Neural progenitor cell (in vitro differentiated cells): ENCODE measurements around the gene ITGAD. TPM values are rescaled to one million over a fixed set of nuclear protein-coding genes. Genes with fewer than 3 reads are reported as not detected.

Experiments
- DNase-seq: peaks from one replicate; pipeline ENCODE4 v3.0.0-alpha.2; 2016; ENCODE audit warnings: low spot score
- H2AFZ ChIP-seq: fragments of 200-600 bp; sonication (generic); replicated peaks from 2 replicates; pipeline ENCODE4 v1.6.1; 2016; ENCODE audit warnings: antibody characterized with exemption
- H3F3A ChIP-seq: fragments of 200-600 bp; sonication (generic); 2 replicates; pipeline ENCODE4 v1.6.1; 2016; ENCODE audit warnings: antibody characterized with exemption, low read depth
- H3K27ac ChIP-seq: fragments of 200-600 bp; sonication (generic); 2 replicates; pipeline ENCODE4 v1.5.1; 2016; ENCODE audit warnings: mild to moderate bottlenecking
- H3K27me3 ChIP-seq: fragments of 200-600 bp; sonication (generic); 2 replicates; pipeline ENCODE4 v1.6.1; 2016; ENCODE audit warnings: mild to moderate bottlenecking, moderate library complexity
- H3K36me3 ChIP-seq: fragments of 200-600 bp; sonication (generic); 2 replicates; pipeline ENCODE4 v1.5.1; 2016
- H3K4me1 ChIP-seq: fragments of 200-600 bp; sonication (generic); 2 replicates; pipeline ENCODE4 v1.6.1; 2016; ENCODE audit warnings: mixed run types
- H3K4me2 ChIP-seq: fragments of 200-600 bp; sonication (generic); 2 replicates; pipeline ENCODE4 v1.6.1; 2016
- H3K4me3 ChIP-seq: fragments of 200-600 bp; sonication (generic); 2 replicates; pipeline ENCODE4 v1.5.1; 2016
- H3K79me2 ChIP-seq: fragments of 200-600 bp; sonication (generic); 2 replicates; pipeline ENCODE4 v1.6.1; 2016; ENCODE audit warnings: low read depth
- H3K9ac ChIP-seq: fragments of 200-600 bp; sonication (generic); 2 replicates; pipeline ENCODE4 v1.6.1; 2016
- H3K9me3 ChIP-seq: fragments of 200-600 bp; sonication (generic); 2 replicates; pipeline ENCODE4 v1.5.1; 2016; ENCODE audit warnings: low read depth
- H4K20me1 ChIP-seq: fragments of 200-600 bp; sonication (generic); 2 replicates; pipeline ENCODE4 v1.6.1; 2016; ENCODE audit warnings: low read depth
- H3K27ac Mint-ChIP-seq: 3 replicates; pipeline ENCODE4 v1.8.0; 2021; ENCODE audit warnings: mixed read lengths
- H3K27me3 Mint-ChIP-seq: 2 replicates; pipeline ENCODE4 v1.8.0; 2022; ENCODE audit warnings: low read depth, mild to moderate bottlenecking, inconsistent platforms, moderate library complexity, mixed read lengths; ENCODE audit not compliant: insufficient read depth
- H3K36me3 Mint-ChIP-seq: 3 replicates; pipeline ENCODE4 v1.8.0; 2021; ENCODE audit warnings: mixed read lengths
- H3K4me1 Mint-ChIP-seq: 3 replicates; pipeline ENCODE4 v1.8.0; 2021; ENCODE audit warnings: mixed read lengths
- H3K4me3 Mint-ChIP-seq: 3 replicates; pipeline ENCODE4 v1.8.0; 2021; ENCODE audit warnings: mild to moderate bottlenecking, moderate library complexity, mixed read lengths
- H3K9me3 Mint-ChIP-seq: 3 replicates; pipeline ENCODE4 v1.8.0; 2020; ENCODE audit warnings: mixed read lengths
- CTCF ChIP-seq: fragments of 200-600 bp; sonication (generic); IDR thresholded peaks from 2 replicates; pipeline ENCODE4 v1.5.1; 2017; ENCODE audit warnings: antibody characterized with exemption, mild to moderate bottlenecking
- EZH2 ChIP-seq: fragments of 200-600 bp; sonication (generic); IDR thresholded peaks from 2 replicates; pipeline ENCODE4 v1.6.1; 2017; ENCODE audit warnings: antibody characterized with exemption, mild to moderate bottlenecking, moderate library complexity
- EZH2phosphoT487 ChIP-seq: fragments of 200-600 bp; sonication (generic); IDR thresholded peaks from 2 replicates; pipeline ENCODE4 v1.6.1; 2017; ENCODE audit warnings: antibody characterized with exemption
- total RNA-seq: library from RNA; depleted of rRNA; stranded (reverse); fragments of >200 nt; gene quantifications from 2 replicates; pipeline ENCODE4 v1.2.3, GENCODE V29; 2015; ENCODE audit warnings: low replicate concordance

Gene ITGAD
- total RNA-seq, 1 donor from 2014 or later: not detected

GRCh38 chr16:31421587-31421986 is 28.5 kb downstream of the ITGAD start:
- no peaks in the 10 kb centered on the region for H3K36me3 Mint-ChIP-seq

GRCh38 chr16:31423241-31423640 is 30.1 kb downstream of the ITGAD start:
- Mint-ChIP-seq H3K36me3 (no peaks in the 10 kb centered on the region), H3K27ac (no peak overlapping the region), H3K27me3 (peaks cover 3% of the 10 kb centered on the region), H3K4me1 (no peaks in the 10 kb centered on the region), H3K4me3 (no peak overlapping the region), H3K9me3 (peaks cover 6% of the 10 kb centered on the region)
- no peaks in the 10 kb centered on the region for H4K20me1 ChIP-seq
- no peak overlapping the region for H3K4me3 ChIP-seq
- no peak overlapping the region for H3K4me2 ChIP-seq
- no peaks in the 10 kb centered on the region for H3K36me3 ChIP-seq
- H3K27me3 ChIP-seq: peaks cover 7% of the 10 kb centered on the region
- H3K79me2 ChIP-seq: no peaks in the 10 kb centered on the region
- H2AFZ ChIP-seq: no peak overlapping the region
- no peak for DNase-seq
- no peaks in the 10 kb centered on the region for H3F3A ChIP-seq
- TF ChIP-seq EZH2phosphoT487 (no peak), CTCF (no peak), EZH2 (no peak)
- no peak overlapping the region for H3K9ac ChIP-seq
- H3K4me1 ChIP-seq: no peaks in the 10 kb centered on the region
- H3K27ac ChIP-seq: no peak overlapping the region
- H3K9me3 ChIP-seq: no peaks in the 10 kb centered on the region

More at GRCh38 chr16:31421587-31421986, 28.5 kb downstream of the ITGAD start:
- Histone ChIP-seq H4K20me1 (no peaks in the 10 kb centered on the region), H3K4me2 (no peak overlapping the region), H3K9me3 (no peaks in the 10 kb centered on the region), H3K79me2 (no peaks in the 10 kb centered on the region), H2AFZ (no peak overlapping the region), H3K27me3 (no peaks in the 10 kb centered on the region), H3K4me3 (no peak overlapping the region), H3K4me1 (no peaks in the 10 kb centered on the region), H3K9ac (no peak overlapping the region), H3K27ac (no peak overlapping the region), H3F3A (no peaks in the 10 kb centered on the region), H3K36me3 (no peaks in the 10 kb centered on the region)
- no peak overlapping the region for H3K4me3 Mint-ChIP-seq
- no peak for TF ChIP-seq CTCF
- no peak for DNase-seq
- peaks cover 3% of the 10 kb centered on the region for H3K27me3 Mint-ChIP-seq
- no peak overlapping the region for H3K27ac Mint-ChIP-seq
- no peaks in the 10 kb centered on the region for H3K4me1 Mint-ChIP-seq
- H3K9me3 Mint-ChIP-seq: peaks cover 11% of the 10 kb centered on the region

GRCh38 chr16:31423801-31424200 is 30.7 kb downstream of the ITGAD start:
- H3K4me3 ChIP-seq: no peak overlapping the region
- no peaks in the 10 kb centered on the region for H3F3A ChIP-seq
- no peaks in the 10 kb centered on the region for H3K9me3 ChIP-seq
- H2AFZ ChIP-seq: no peak overlapping the region
- no peaks in the 10 kb centered on the region for H3K4me1 Mint-ChIP-seq
- no peaks in the 10 kb centered on the region for H3K36me3 Mint-ChIP-seq
- peaks cover 2% of the 10 kb centered on the region for H3K9me3 Mint-ChIP-seq
- DNase-seq: no peak
- H3K4me2 ChIP-seq: no peak overlapping the region
- H3K4me1 ChIP-seq: no peaks in the 10 kb centered on the region
- TF ChIP-seq EZH2phosphoT487: no peak
- TF ChIP-seq CTCF: no peak
- no peak for TF ChIP-seq EZH2
- no peak overlapping the region for H3K27ac ChIP-seq
- H4K20me1 ChIP-seq: no peaks in the 10 kb centered on the region
- no peaks in the 10 kb centered on the region for H3K79me2 ChIP-seq
- no peak overlapping the region for H3K27ac Mint-ChIP-seq
- peaks cover 7% of the 10 kb centered on the region for H3K27me3 ChIP-seq
- H3K4me3 Mint-ChIP-seq: no peak overlapping the region
- H3K27me3 Mint-ChIP-seq: peaks cover 5% of the 10 kb centered on the region
- no peak overlapping the region for H3K9ac ChIP-seq
- no peaks in the 10 kb centered on the region for H3K36me3 ChIP-seq
